HG02938 (cell line): ENCODE results near the gene PLPP2.

Source experiments
- ATAC-seq: cut with Tn5 transposase; IDR thresholded peaks from one replicate; pipeline ENCODE4 v1.9.1; 2021; ENCODE audit warnings: mild to moderate bottlenecking, moderate library complexity; ENCODE audit not compliant: unreplicated experiment

Gene PLPP2

GRCh38 chr19:294341-294945 lies 3.2 kb upstream of the PLPP2 start:
- ATAC-seq: no peak

DNA sequence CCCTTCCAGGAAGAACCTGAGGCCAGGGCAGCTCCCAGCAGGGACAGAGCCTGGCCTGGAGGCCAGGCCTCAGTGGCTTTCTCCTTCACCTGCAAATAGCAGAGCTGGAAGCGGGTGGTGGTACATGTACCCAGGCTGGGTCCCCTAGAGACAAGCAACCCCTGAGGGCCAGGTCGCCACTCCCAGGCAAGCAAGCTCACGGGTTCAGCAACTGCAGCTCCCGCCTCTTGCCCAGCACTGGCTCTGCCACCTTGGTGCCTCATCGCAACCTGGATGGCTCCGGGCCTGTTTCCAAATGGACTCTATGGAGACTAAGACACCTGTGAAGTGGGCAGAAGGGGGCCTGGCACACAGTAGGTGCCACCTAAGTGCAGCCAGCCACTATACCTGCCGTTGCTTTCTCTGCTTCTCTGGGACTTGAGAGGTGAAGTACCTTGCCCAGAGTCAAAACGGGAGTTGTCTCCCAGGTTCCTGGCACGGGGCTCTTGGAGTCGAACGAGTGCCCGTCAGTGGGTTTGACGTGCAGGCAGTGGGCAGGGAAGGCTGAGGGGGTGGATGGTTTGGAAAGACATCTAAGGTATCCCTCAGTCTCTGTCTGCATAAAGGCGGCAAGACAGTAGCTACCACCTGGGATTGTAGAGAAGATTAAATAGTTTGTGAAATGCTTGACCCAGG lies 2.4 kb upstream of the PLPP2 start:
- no peak for ATAC-seq

DNA sequence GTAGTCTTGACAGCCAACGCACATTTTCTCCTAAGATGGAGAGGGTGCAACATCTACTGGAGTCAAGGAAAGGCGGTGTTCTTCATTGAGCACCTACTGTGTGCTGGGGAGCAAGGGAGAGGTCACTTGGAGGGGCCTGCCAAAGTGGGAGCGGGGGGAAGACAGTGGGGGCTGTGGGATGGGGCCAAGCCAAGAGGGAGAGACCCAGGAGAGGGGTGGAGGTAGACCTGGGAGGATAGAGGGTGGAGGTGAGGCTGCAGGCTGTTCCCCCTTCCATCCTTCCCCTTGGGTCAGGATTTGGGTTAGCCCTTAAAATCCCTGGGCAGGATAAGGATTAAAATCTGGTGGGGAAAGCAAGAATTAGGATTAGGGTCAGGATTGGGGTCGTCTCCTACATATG lies 1.7 kb upstream of the PLPP2 start:
- ATAC-seq: no peak

DNA sequence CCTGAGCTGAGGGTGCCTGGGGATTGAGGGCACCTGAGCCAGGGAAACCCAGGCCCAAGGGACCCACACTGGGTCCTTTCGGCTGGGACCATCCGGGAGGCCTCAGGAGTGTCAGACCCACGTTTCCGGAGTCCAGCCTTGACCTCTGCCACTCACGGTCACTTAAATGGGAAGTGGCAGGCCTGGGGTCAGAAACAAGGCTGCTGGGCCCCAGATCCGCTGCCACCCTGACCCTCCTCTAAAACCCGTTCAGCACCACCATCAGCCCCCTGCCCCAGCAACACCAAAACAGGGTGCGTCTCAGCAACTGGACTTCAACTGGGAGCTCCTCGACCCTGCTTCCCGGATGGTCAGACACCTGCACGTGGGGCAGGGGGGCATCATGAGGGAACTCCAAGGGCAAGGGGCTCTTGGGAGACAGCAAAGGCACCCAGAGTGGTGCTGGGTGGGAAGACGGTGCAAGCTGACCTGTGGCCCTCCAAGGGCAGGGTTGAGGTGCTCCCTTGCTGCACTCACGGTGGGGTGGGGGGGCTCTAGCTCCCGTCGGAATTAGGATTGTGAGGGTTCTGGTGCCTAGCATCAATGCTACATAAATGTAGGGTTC lies 1.2 kb upstream of the PLPP2 start:
- no peak for ATAC-seq

DNA sequence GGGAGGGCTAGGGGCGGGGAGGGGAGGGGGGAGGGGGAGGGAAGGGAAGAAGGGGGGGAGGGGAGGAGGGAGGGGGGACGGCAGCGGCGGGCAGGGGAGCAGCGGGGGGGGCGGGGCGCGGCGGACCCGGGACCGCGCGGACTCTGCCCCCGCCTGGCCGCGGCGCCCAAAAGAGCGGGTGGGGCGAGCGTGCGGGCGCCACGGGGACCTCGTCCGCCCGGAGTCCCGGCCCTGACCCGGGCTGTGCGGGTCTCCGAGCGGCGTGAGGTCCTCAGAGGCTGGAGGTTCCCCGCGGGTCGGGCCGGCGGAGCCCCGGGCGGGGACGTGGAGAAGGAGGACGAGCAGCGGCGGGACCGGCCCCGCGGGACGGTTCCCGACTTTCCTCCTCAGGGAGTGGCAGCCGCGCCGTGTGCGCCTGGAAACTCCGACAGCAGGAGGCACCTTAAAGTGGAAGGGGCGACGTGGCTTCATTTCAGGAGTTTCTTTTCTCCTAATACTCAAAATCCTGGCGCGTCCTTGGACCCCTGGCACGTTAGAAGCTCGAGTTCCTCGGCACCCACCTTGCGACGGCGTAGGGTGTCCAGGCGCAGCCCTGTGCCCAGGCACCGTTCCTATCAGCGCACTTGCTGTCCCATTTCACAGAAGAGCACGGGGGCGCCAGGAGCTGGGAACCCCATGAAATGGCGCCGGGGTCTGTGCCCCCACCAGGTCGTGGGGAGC lies 518 bp upstream of the PLPP2 start:
- no peak for ATAC-seq

DNA sequence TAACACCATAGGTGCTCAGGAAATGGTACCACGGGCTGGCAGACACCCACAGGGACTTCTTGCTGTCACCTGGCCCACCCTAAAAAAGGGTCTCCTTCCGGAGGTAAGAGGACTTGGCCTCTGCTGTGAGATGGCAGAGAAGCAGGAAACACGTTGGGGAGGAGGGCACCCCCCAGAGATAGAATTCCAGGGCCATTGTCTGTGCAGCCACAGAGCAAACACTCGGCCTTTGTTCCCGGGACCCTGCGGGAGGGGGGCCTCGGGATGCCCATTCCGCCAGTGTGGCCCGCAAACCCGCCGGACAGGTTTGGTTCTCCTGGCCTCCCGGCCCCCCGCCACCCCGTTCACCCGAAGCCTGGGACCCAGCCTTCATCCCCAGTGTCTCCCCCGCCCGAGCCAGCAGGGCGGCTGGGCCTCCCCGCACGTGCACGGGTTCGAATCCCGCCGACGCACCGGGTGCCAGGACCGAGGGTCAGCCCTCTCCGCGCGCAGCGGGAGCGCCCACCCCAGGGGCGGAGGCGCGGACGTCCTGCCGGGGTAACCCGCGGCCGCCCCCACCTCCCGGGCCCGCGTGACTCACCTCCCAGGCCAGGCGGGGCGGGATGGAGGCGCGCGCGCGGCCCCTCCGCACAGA lies 714 bp downstream of the PLPP2 start:
- ATAC-seq: no peak

DNA sequence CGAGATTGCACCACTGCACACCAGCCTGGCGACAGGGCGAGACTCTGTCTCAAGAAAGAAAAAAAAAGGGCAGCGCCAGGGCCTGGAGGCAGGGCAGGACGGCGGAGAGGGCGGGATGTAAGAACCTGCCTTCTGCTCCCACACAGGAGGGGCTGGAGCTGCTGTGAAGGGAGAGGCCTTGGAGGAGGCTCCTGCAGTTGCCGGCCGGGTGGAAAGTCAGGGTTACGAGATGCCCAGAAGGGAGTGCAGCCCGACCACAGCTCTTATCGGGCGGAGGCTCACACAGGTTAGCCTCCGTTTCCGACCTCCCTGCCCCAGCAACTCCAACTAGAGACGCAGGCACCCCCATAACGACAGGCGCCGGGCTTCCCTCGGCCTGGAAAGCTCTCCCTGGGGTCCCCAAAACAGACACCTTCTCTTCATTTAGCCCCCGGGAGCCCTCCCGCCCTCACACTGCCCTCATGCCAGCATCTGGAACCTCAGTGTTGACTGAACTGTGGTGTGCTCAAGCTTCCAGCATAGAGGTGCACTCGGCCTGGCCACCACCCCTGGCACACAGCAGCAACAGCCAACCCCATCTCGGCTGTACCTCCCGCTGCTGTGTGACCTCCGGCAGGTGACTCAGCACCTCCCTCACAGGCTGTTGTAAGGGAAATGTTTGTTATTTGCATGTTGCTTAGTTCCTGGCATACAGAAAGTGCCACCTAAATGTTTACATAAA lies 1.4 kb downstream of the PLPP2 start:
- ATAC-seq: no peak

- no peak for ATAC-seq
Measured at GRCh38 chr19:288911-289310, 2.3 kb downstream of the PLPP2 start.

GRCh38 chr19:287381-287871 lies 3.8 kb downstream of the PLPP2 start:
- no peak for ATAC-seq

DNA sequence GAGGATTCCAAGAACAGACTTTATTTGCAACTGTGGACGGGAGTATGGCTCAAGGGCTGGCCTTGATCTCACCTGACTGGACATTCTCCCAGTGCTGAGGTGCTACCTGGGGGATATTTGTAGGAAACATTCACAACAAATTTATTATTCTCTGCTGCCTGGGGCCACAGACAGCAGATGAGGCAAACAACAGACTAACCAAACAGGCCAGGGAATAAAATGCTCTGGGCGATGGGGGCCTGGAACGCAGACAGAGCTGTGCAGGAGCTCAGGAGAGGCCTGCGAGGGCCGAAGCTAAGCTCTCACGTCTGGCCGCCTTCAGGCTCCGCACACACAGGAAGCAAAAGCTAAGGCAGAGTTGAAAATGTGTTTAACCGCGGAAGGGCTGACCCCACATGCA lies 7.8 kb downstream of the PLPP2 start:
- ATAC-seq: no peak

- ATAC-seq: no peak
Measured at GRCh38 chr19:282501-282900, 8.7 kb downstream of the PLPP2 start.

DNA sequence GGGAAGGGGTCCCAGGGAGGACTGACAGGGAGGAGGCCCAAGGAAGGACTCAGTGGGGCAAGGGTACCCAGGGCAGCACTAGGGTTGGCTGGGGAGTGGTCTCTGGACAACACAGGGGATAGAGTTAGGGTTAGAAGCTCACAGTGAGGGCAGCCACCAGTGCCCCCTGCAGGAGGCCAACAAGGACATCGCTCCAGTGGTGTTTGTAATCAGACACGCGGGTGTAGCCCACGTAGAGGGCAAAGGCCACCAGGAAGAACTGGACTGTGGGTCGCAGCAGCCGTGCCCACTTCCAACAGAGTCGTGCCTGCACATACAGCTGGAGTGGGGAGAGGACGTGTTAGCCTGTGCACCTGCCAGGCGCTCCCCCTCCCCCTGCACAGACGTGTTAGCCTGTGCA lies 9.2 kb downstream of the PLPP2 start:
- no peak for ATAC-seq

DNA sequence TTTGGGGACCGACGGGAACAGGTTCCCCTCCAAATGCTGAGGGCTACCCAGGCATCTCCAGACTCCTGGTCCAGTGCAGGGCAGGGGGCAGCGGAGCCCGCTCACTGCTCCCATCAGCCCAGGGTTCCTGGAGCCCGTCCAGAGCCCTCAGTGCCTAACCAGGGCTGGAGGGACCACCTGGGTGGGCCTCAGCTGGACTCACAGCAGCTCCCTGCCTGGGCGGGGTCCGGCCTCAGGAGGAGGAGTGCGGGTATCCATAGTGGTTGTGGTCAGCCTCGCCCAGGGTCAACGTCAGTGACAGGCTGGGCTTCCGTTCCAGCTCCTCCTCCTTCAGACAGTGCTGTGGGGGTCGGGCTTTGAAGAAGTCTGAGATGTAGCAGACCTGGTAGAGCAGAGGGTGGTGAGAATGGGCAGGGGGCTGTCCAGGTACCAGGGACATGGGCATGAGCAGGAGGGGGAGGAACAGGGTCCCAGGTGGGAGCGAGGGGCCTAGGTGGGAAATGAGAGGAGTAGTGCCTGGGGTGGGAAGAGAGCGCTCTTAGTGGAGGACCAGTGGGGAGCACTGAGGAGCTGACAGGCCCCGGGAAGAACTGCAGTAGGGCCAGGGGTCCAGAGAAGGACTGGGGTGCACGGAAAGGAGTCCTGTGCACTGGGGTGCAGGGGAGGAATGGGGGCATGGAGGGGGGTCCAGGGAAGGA lies 9.9 kb downstream of the PLPP2 start:
- ATAC-seq: no peak

GRCh38 chr19:280541-281009 lies 10.6 kb downstream of the PLPP2 start:
- no peak for ATAC-seq

- ATAC-seq: no peak
Measured at GRCh38 chr19:279656-280055, 11.5 kb downstream of the PLPP2 start.

DNA sequence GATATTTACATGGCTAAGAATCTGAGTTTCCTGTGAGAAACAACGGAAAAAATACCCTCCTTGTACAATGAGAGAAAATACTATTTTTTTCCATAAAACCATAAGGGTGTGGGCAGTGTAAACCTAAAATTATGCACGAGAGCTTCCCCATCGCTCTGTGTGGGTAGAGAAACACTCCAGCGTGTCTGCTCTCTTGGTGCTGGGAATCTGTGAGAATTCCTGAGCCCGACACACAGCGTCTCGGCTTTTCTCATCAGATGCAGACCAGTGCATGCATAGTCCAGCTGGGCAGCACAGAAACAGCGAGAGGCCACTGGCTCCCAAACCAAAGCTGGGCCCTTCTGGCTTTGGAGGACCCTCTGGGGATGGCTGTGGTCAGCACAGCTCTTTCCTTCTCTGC lies 12.0 kb downstream of the PLPP2 start:
- ATAC-seq: no peak

- no peak for ATAC-seq
Measured at GRCh38 chr19:277581-278165, 13.5 kb downstream of the PLPP2 start.

DNA sequence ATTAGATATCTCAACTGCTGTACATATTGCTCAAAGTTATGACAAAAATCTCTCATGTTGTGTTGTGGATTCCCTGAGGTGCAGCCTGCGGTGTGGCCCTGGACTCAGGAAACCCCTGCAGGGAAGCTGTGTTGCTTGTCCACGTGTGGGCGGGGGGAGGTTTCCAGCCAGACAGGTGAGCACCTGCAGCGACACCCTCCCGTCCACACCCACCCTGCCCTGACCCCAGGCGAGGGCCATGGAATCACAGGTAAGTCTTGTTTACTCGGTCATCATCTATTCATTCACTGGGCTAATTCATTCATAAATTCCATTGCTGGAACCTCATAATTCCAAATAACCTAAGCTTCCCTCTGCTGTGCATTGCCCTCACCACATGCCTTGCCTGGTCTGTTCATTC lies 14.1 kb downstream of the PLPP2 start:
- ATAC-seq: no peak

DNA sequence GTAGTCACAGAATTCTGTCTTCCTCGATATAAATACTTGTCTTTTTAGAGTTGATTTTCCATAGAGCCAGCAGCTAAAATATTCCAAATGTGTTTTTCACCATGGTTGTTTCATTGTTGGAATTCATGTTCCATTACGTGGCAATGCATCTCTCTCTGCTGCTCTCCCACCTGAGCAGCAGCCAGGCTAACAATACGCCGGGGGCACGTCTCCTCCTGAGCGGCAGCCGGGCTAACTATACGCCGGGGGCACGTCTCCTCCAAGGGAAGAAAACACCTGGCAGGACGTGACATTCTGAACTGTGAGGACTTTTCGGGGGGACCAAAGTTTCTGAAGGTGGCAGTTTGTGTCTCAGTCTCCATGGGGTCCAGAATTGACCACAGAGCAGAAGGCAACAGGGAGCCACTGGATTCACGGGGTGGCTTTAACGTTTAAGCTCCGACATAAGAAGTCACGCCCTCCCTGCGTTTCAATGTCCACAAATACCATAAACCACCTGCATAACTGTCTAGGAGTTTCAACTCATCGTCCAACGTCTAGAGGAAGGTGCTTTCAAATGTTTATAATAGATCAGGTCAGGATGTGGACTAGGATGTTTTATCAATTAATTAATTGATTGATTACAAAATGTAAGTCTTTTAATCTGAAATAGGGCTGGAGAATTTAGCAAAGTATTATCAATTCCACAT lies 15.1 kb downstream of the PLPP2 start:
- ATAC-seq: no peak
